ENCODE data around the gene SORCS3. TPM values are rescaled to one million over a fixed set of nuclear protein-coding genes. Genes with fewer than 3 reads are reported as not detected.

The SORCS3 gene
- polyA plus RNA-seq (2012; ENCODE audit: low read depth, missing spikeins), result not detected

DNA sequence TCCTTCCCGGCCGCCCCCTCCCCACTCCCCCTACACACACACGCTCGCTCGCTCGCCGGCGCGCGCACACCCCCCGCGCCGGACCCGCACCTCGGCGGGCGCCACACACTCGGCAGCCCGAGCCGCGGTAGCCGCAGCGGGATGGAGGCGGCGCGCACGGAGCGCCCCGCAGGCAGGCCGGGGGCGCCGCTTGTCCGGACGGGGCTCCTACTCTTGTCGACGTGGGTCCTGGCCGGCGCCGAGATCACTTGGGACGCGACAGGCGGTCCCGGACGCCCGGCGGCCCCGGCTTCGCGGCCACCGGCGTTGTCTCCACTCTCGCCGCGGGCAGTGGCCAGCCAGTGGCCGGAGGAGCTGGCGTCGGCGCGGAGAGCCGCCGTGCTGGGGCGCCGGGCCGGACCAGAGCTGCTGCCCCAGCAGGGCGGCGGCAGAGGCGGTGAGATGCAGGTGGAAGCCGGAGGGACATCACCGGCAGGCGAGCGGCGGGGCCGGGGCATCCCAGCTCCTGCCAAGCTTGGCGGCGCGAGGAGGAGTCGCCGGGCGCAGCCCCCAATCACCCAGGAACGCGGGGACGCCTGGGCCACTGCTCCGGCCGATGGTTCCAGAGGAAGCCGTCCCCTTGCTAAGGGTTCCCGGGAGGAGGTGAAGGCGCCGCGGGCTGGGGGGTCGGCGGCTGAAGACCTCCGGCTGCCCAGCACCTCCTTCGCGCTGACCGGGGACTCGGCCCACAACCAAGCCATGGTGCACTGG lies at the start of gene SORCS3:
SORCS3 (plus strand) TSS at position 104 of the 750 bp plus-strand sequence.
- DNase-seq (ENCODE audit: insufficient read length, low spot score) (no peak), FAIRE-seq (no peak)
- TF ChIP-seq POLR2AphosphoS5 (IDR thresholded peaks at IDR 0.05; ENCODE audit: low read depth, low read length), result no peak
- TF ChIP-seq POU2F2 (IDR thresholded peaks at IDR 0.05; ENCODE audit: low read depth, low read length), result no peak
- no peak for TF ChIP-seq SPI1 (IDR thresholded peaks at IDR 0.05; ENCODE audit: low read depth, low read length)
- TF ChIP-seq PAX5 (IDR thresholded peaks at IDR 0.05; ENCODE audit: insufficient read depth, low read length, severe bottlenecking), result no peak
- TF ChIP-seq TAF1 (IDR thresholded peaks at IDR 0.05; ENCODE audit: low read depth, low read length), result no peak
- no peak for TF ChIP-seq POLR2A (IDR thresholded peaks at IDR 0.05; ENCODE audit: low read depth, low read length)

- DNase-seq (ENCODE audit: insufficient read length, low spot score) (no peak), FAIRE-seq (no peak)
- no peak for TF ChIP-seq TAF1 (IDR thresholded peaks at IDR 0.05; ENCODE audit: low read depth, low read length)
- TF ChIP-seq POU2F2 (IDR thresholded peaks at IDR 0.05; ENCODE audit: low read depth, low read length), result no peak
- no peak for TF ChIP-seq SPI1 (IDR thresholded peaks at IDR 0.05; ENCODE audit: low read depth, low read length)
- no peak for TF ChIP-seq POLR2AphosphoS5 (IDR thresholded peaks at IDR 0.05; ENCODE audit: low read depth, low read length)
- no peak for TF ChIP-seq PAX5 (IDR thresholded peaks at IDR 0.05; ENCODE audit: insufficient read depth, low read length, severe bottlenecking)
- TF ChIP-seq POLR2A (IDR thresholded peaks at IDR 0.05; ENCODE audit: low read depth, low read length), result no peak
Observed at GRCh38 chr10:104591441-104591840, 49.6 kb upstream of the SORCS3 start.

DNA sequence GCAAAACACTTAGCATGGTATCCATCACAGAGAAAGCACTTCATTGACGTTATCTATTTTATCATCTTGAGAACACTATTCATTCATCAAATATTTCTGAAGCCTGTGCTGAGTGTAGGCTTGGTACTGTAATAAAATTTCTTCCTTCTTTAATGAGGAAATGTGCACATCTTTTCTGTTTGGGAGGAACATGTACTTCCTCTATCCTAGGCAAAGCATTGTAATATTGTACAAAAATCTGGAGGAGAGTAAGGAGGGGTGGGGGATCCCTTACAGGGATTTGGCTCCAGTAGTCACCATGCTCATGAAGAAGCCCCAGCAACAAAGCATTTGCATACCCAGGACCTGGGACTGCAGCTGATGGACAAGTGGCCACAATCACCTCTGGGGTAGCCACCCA lies 39.9 kb upstream of the SORCS3 start:
- DNase-seq (ENCODE audit: insufficient read length, low spot score) (no peak), FAIRE-seq (no peak)
- TF ChIP-seq POLR2A (IDR thresholded peaks at IDR 0.05; ENCODE audit: low read depth, low read length), result no peak
- TF ChIP-seq POLR2AphosphoS5 (IDR thresholded peaks at IDR 0.05; ENCODE audit: low read depth, low read length), result no peak
- TF ChIP-seq PAX5 (IDR thresholded peaks at IDR 0.05; ENCODE audit: insufficient read depth, low read length, severe bottlenecking), result no peak
- TF ChIP-seq POU2F2 (IDR thresholded peaks at IDR 0.05; ENCODE audit: low read depth, low read length), result no peak
- no peak for TF ChIP-seq SPI1 (IDR thresholded peaks at IDR 0.05; ENCODE audit: low read depth, low read length)
- no peak for TF ChIP-seq TAF1 (IDR thresholded peaks at IDR 0.05; ENCODE audit: low read depth, low read length)

- TF ChIP-seq SPI1 (IDR thresholded peaks at IDR 0.05; ENCODE audit: low read depth, low read length) (no peak), POLR2A (IDR thresholded peaks at IDR 0.05; ENCODE audit: low read depth, low read length) (no peak), PAX5 (IDR thresholded peaks at IDR 0.05; ENCODE audit: insufficient read depth, low read length, severe bottlenecking) (no peak), TAF1 (IDR thresholded peaks at IDR 0.05; ENCODE audit: low read depth, low read length) (no peak), POLR2AphosphoS5 (IDR thresholded peaks at IDR 0.05; ENCODE audit: low read depth, low read length) (no peak), POU2F2 (IDR thresholded peaks at IDR 0.05; ENCODE audit: low read depth, low read length) (no peak)
- FAIRE-seq (no peak), DNase-seq (ENCODE audit: insufficient read length, low spot score) (no peak)
Observed at GRCh38 chr10:104608091-104608828, 32.8 kb upstream of the SORCS3 start.

- FAIRE-seq, result no peak
- no peak for TF ChIP-seq POLR2A (IDR thresholded peaks at IDR 0.05; ENCODE audit: low read depth, low read length)
- TF ChIP-seq POLR2AphosphoS5 (IDR thresholded peaks at IDR 0.05; ENCODE audit: low read depth, low read length), result no peak
- no peak for TF ChIP-seq PAX5 (IDR thresholded peaks at IDR 0.05; ENCODE audit: insufficient read depth, low read length, severe bottlenecking)
- TF ChIP-seq POU2F2 (IDR thresholded peaks at IDR 0.05; ENCODE audit: low read depth, low read length), result no peak
- TF ChIP-seq TAF1 (IDR thresholded peaks at IDR 0.05; ENCODE audit: low read depth, low read length), result no peak
- no peak for TF ChIP-seq SPI1 (IDR thresholded peaks at IDR 0.05; ENCODE audit: low read depth, low read length)
Observed at GRCh38 chr10:104612571-104613205, 28.4 kb upstream of the SORCS3 start.

GRCh38 chr10:104613406-104613805 lies 27.7 kb upstream of the SORCS3 start:
- TF ChIP-seq PAX5 (IDR thresholded peaks at IDR 0.05; ENCODE audit: insufficient read depth, low read length, severe bottlenecking) (no peak), TAF1 (IDR thresholded peaks at IDR 0.05; ENCODE audit: low read depth, low read length) (no peak), POLR2AphosphoS5 (IDR thresholded peaks at IDR 0.05; ENCODE audit: low read depth, low read length) (no peak), POLR2A (IDR thresholded peaks at IDR 0.05; ENCODE audit: low read depth, low read length) (no peak), SPI1 (IDR thresholded peaks at IDR 0.05; ENCODE audit: low read depth, low read length) (no peak), POU2F2 (IDR thresholded peaks at IDR 0.05; ENCODE audit: low read depth, low read length) (no peak)
- no peak for FAIRE-seq
- DNase-seq (ENCODE audit: insufficient read length, low spot score), result no peak

More at GRCh38 chr10:104612571-104613205, 28.4 kb upstream of the SORCS3 start:
- no peak for DNase-seq (ENCODE audit: insufficient read length, low spot score)

DNA sequence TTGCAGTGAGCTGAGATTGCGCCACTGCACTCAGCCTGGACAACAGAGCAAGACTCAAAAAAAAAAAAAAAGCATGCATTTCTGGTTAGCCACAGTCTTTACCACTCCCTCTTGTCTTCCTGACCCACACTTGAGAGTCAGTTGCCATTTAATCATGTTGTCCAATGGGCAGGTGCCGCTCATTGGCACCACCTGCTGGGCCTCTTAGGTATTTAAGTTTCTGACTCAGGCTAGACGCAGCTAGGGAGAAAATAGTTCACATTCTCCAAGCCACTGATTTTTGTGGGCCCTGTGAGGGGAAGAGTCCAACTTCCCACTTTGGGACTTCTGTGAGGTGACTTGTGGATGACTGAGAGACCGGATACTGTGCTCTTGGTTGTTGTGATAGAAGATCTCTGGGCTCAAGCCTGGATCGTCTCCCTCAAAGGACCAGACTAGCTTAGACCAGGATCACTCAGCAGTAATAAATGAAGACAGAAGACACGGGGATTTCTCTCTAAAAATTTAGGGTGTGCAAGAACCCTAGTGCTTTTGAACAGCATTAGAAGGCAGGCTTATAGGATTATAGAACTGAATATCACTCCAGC lies 26.8 kb upstream of the SORCS3 start:
- no peak for FAIRE-seq
- peak; percentile 35 for DNase-seq (ENCODE audit: insufficient read length, low spot score)
- TF ChIP-seq PAX5 (IDR thresholded peaks at IDR 0.05; ENCODE audit: insufficient read depth, low read length, severe bottlenecking), result no peak
- no peak for TF ChIP-seq POLR2AphosphoS5 (IDR thresholded peaks at IDR 0.05; ENCODE audit: low read depth, low read length)
- no peak for TF ChIP-seq SPI1 (IDR thresholded peaks at IDR 0.05; ENCODE audit: low read depth, low read length)

DNA sequence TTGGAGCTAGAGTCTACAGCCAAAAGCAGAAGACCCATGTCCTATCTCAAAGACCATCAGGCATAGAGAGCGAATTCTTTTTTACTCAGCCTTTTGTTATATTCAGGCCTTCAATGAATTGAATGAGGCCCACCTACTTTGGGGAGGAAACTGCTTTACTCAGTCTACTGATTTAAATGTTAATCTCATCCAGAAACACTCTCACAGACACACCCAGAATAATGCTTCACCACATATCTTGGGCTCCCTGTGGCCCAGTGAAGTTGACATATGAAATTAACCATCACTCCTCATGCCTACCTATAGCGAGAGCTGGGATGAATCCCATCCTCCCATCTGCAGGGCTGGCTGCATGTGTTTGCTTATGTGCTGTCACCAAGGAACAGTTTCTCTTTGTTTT lies 26.0 kb upstream of the SORCS3 start:
- FAIRE-seq, result no peak
- TF ChIP-seq PAX5 (IDR thresholded peaks at IDR 0.05; ENCODE audit: insufficient read depth, low read length, severe bottlenecking), result no peak
- no peak for TF ChIP-seq POLR2A (IDR thresholded peaks at IDR 0.05; ENCODE audit: low read depth, low read length)
- no peak for TF ChIP-seq POLR2AphosphoS5 (IDR thresholded peaks at IDR 0.05; ENCODE audit: low read depth, low read length)
- no peak for TF ChIP-seq POU2F2 (IDR thresholded peaks at IDR 0.05; ENCODE audit: low read depth, low read length)
- no peak for TF ChIP-seq SPI1 (IDR thresholded peaks at IDR 0.05; ENCODE audit: low read depth, low read length)
- TF ChIP-seq TAF1 (IDR thresholded peaks at IDR 0.05; ENCODE audit: low read depth, low read length), result no peak

More for the DNA sequence above, 26.0 kb upstream of the SORCS3 start:
- DNase-seq (ENCODE audit: insufficient read length, low spot score), result no peak
